ENCODE results near the gene PEX5L.

- TF ChIP-seq POLR2A (IDR thresholded peaks at IDR 0.05) = no peak
- TF ChIP-seq, protein P1, sequence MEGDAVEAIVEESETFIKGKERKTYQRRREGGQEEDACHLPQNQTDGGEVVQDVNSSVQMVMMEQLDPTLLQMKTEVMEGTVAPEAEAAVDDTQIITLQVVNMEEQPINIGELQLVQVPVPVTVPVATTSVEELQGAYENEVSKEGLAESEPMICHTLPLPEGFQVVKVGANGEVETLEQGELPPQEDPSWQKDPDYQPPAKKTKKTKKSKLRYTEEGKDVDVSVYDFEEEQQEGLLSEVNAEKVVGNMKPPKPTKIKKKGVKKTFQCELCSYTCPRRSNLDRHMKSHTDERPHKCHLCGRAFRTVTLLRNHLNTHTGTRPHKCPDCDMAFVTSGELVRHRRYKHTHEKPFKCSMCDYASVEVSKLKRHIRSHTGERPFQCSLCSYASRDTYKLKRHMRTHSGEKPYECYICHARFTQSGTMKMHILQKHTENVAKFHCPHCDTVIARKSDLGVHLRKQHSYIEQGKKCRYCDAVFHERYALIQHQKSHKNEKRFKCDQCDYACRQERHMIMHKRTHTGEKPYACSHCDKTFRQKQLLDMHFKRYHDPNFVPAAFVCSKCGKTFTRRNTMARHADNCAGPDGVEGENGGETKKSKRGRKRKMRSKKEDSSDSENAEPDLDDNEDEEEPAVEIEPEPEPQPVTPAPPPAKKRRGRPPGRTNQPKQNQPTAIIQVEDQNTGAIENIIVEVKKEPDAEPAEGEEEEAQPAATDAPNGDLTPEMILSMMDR (IDR thresholded peaks at IDR 0.05) = no peak
These were observed 82.5 kb downstream of the PEX5L start for GRCh38 chr3:179953993-179954870.

Data from esophagus squamous epithelium (tissue), 4 donors.